Activated T-cell treated with anti-CD3 and anti-CD28 coated beads, Interleukin-2, amount 50 U/mL, for 4 hours (primary cell): ENCODE results near the gene PYDC1. TPM values are rescaled to one million over a fixed set of nuclear protein-coding genes. Genes with fewer than 3 reads are reported as not detected.

Source experiments
- ATAC-seq, 2 donors: fragments of 200-7000 bp; cut with Tn5 transposase; one replicate each; pipeline ENCODE4 v1.10.0; 2021
- DNase-seq: peaks from one replicate; pipeline ENCODE4 v3.0.0-alpha.2; 2020
- H3K27me3 Mint-ChIP-seq: one replicate; pipeline ENCODE4 v1.8.0; 2021; ENCODE audit warnings: low read depth, mixed read lengths
- H3K36me3 Mint-ChIP-seq: one replicate; pipeline ENCODE4 v1.8.0; 2022; ENCODE audit warnings: mixed read lengths; ENCODE audit not compliant: insufficient read depth
- H3K4me1 Mint-ChIP-seq: one replicate; pipeline ENCODE4 v1.8.0; 2021; ENCODE audit warnings: low read depth, mixed read lengths
- H3K4me3 Mint-ChIP-seq: one replicate; pipeline ENCODE4 v1.8.0; 2021; ENCODE audit warnings: mild to moderate bottlenecking, moderate library complexity, mixed read lengths
- H3K9me3 Mint-ChIP-seq: one replicate; pipeline ENCODE4 v1.8.0; 2021; ENCODE audit warnings: mixed read lengths
- total RNA-seq, 3 donors: library from RNA; stranded (reverse); gene quantifications; one replicate each; pipeline ENCODE4 v1.2.1, GENCODE V29; 2021

Gene PYDC1
- total RNA-seq, 3 donors from 2014 or later: not detected

GRCh38 chr16:31242206-31242605 lies 25.3 kb upstream of the PYDC1 start:
- no peaks in the 10 kb centered on the region for H3K36me3 Mint-ChIP-seq
- no peak overlapping the region for H3K4me3 Mint-ChIP-seq
- ATAC-seq (no peak), DNase-seq (no peak)
- no peaks in the 10 kb centered on the region for H3K4me1 Mint-ChIP-seq
- no peaks in the 10 kb centered on the region for H3K27me3 Mint-ChIP-seq
- no peaks in the 10 kb centered on the region for H3K9me3 Mint-ChIP-seq

DNA sequence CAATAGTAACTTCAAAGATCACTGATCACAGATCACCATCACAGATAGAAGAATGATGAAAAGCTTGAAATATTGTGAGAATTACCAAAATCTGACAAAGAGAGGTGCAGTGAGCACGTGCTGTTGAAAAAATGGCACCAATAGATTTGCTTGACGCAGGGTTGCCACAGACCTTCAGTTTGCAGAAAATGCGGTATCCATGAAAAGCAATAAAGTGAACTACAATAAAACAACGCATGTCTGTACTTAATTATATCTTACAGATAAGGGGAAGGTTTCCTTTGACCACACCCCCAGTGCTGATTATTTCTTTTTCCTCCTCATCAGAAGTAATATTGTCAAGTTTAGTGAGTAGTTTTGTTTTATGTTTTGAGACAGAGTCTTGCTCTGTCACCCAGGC lies 21.1 kb upstream of the PYDC1 start:
- Mint-ChIP-seq H3K4me3 (no peak overlapping the region), H3K27me3 (no peaks in the 10 kb centered on the region), H3K9me3 (no peaks in the 10 kb centered on the region), H3K4me1 (no peaks in the 10 kb centered on the region), H3K36me3 (no peaks in the 10 kb centered on the region)
- ATAC-seq (no peak), DNase-seq (no peak)

DNA sequence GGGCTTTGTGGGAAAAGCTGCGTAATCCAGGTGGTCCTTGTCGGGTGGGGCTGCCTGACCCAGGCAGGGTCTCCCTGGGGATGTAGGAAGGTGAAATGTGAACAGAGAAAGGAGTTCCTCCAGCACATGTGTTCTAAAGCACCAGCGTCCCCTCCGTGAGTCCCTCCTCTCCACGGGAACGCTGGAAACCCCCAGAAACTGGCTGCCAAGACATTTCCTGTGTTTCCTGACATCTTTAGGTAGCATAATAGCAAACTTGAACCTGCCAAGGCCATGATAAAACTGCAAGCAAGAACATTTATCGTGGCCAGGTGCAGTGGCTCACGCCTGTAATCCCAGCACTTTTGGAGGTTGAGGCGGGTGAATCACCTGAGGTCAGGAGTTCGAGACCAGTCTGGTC lies 12.6 kb upstream of the PYDC1 start:
- no peak for ATAC-seq
- no peak for DNase-seq
- H3K9me3 Mint-ChIP-seq: no peaks in the 10 kb centered on the region
- no peaks in the 10 kb centered on the region for H3K36me3 Mint-ChIP-seq
- no peak overlapping the region for H3K4me3 Mint-ChIP-seq
- no peaks in the 10 kb centered on the region for H3K4me1 Mint-ChIP-seq
- H3K27me3 Mint-ChIP-seq: no peaks in the 10 kb centered on the region

- H3K4me1 Mint-ChIP-seq: no peaks in the 10 kb centered on the region
- DNase-seq: no peak
- no peak overlapping the region for H3K4me3 Mint-ChIP-seq
- no peaks in the 10 kb centered on the region for H3K27me3 Mint-ChIP-seq
- no peaks in the 10 kb centered on the region for H3K9me3 Mint-ChIP-seq
- no peak for ATAC-seq
- H3K36me3 Mint-ChIP-seq: no peaks in the 10 kb centered on the region
These were observed 11.3 kb upstream of the PYDC1 start for GRCh38 chr16:31228206-31228605.

DNA sequence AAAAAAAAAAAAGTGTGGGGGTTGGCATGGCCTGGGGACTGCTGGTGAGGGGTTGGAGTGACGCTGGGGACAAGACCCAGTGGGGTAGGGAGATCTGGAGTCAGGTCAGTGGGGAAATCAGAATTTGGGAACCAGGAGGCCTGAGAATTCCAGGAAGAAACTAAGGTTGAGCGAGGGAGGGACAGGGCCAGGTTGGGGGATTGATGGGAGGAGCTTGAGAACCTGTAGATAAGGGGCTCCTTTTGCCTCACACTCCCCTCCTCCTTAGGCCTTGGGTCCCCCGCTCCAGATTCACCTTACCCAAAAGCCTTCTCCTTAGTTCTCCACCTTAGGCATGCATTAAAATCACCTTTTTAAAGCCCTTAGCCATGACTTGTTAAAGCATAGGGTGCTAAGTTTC lies 8.3 kb upstream of the PYDC1 start:
- DNase-seq (no peak), ATAC-seq (no peak)
- Mint-ChIP-seq H3K4me3 (no peak overlapping the region), H3K9me3 (no peaks in the 10 kb centered on the region), H3K4me1 (no peaks in the 10 kb centered on the region), H3K36me3 (no peaks in the 10 kb centered on the region), H3K27me3 (peaks cover 10% of the 10 kb centered on the region)

DNA sequence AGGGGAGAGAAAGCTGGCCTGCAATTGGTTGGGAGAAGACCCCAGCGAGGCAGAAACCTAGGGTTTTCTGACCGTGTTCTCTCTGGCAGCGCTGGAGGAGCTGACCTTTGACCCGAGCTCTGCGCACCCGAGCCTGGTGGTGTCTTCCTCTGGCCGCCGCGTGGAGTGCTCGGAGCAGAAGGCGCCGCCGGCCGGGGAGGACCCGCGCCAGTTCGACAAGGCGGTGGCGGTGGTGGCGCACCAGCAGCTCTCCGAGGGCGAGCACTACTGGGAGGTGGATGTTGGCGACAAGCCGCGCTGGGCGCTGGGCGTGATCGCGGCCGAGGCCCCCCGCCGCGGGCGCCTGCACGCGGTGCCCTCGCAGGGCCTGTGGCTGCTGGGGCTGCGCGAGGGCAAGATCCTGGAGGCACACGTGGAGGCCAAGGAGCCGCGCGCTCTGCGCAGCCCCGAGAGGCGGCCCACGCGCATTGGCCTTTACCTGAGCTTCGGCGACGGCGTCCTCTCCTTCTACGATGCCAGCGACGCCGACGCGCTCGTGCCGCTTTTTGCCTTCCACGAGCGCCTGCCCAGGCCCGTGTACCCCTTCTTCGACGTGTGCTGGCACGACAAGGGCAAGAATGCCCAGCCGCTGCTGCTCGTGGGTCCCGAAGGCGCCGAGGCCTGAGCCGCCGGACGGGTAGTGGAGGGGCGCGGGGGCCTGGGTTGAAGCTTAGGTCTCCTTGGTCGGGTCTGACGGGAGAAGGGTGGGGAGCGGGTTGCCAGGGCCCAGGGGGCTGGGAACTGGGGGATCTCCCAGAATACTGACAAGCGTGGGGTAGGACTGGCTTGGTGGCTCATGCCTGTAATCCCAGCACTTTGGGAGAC lies 7.4 kb upstream of the PYDC1 start:
- DNase-seq: no peak
- Mint-ChIP-seq H3K9me3 (no peaks in the 10 kb centered on the region), H3K4me3 (no peak overlapping the region), H3K27me3 (peaks cover 10% of the 10 kb centered on the region), H3K4me1 (no peaks in the 10 kb centered on the region), H3K36me3 (no peaks in the 10 kb centered on the region)
- no peak for ATAC-seq

DNA sequence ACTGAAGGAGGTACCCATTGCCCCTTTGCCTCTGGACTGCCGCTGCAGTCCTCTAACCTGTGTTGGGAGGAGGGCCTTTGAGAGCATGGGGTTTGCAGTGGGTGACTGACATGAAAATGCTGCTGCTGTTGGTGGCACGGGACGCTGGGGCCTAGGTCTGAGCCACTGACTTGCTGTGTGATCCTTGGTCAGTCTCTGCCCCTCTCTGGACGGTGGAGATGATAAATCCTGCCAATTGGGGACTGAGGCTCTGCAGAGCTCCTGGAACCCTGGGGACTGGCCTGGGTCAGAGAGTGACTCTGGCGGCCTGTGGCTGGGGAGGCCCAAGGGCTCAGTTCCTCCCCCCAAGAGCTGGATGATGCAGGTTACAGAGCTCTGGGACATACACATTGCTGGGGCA lies 6.1 kb upstream of the PYDC1 start:
- Mint-ChIP-seq H3K4me3 (no peak overlapping the region), H3K36me3 (no peaks in the 10 kb centered on the region), H3K27me3 (peaks cover 19% of the 10 kb centered on the region), H3K9me3 (no peaks in the 10 kb centered on the region), H3K4me1 (no peaks in the 10 kb centered on the region)
- ATAC-seq (no peak), DNase-seq (no peak)

DNA sequence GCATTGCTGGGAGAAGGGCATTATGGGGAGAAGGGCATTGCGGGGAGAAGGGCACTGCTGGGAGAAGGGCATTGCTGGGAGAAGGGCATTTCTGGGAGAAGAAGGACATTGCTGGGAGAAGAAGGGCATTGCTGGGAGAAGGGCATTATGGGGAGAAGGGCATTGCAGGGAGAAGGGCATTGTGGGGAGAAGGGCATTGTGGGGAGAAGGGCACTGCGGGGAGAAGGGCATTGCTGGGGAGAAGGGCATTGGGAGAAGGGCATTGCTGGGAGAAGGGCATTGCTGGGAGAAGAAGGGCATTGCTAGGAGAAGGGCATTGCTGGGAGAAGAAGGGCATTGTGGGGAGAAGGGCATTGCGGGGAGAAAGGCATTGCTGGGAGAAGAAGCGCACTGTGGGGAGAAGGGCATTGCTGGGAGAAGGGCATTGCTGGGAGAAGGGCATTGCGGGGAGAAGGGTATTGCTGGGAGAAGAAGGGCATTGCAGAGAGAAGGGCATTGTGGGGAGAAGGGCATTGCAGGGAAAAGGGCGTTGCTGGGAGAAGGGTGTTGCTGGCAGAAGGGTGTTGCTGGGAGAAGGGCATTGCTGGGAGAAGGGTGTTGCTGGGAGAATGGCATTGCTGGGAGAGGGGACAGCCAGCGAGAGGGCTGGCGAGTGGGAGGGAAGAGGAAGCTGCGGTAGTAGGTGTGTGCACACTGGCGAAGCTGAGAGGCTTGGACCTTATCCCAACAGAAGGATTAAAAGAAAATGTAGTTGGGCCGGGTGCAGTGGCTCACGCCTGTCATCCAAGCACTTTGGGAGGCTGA lies 4.6 kb upstream of the PYDC1 start:
- ATAC-seq (no peak), DNase-seq (no peak)
- Mint-ChIP-seq H3K36me3 (no peaks in the 10 kb centered on the region), H3K9me3 (no peaks in the 10 kb centered on the region), H3K4me1 (peaks cover 5% of the 10 kb centered on the region), H3K27me3 (peaks cover 33% of the 10 kb centered on the region), H3K4me3 (no peak overlapping the region)

GRCh38 chr16:31219154-31219741 lies 2.3 kb upstream of the PYDC1 start:
- Mint-ChIP-seq H3K4me1 (peaks cover 18% of the 10 kb centered on the region), H3K36me3 (no peaks in the 10 kb centered on the region), H3K4me3 (no peak overlapping the region), H3K9me3 (no peaks in the 10 kb centered on the region), H3K27me3 (peaks cover 47% of the 10 kb centered on the region)
- ATAC-seq (no peak), DNase-seq (no peak)

- ATAC-seq (no peak), DNase-seq (no peak)
- peak overlapping the region; percentile 66 for H3K4me3 Mint-ChIP-seq
- H3K27me3 Mint-ChIP-seq: peaks cover 55% of the 10 kb centered on the region
- H3K36me3 Mint-ChIP-seq: no peaks in the 10 kb centered on the region
- no peaks in the 10 kb centered on the region for H3K9me3 Mint-ChIP-seq
- peaks cover 18% of the 10 kb centered on the region for H3K4me1 Mint-ChIP-seq
These were observed 198 bp upstream of the PYDC1 start for GRCh38 chr16:31217136-31217530.

GRCh38 chr16:31215287-31216162 lies 1.4 kb downstream of the PYDC1 start:
- Mint-ChIP-seq H3K27me3 (peaks cover 45% of the 10 kb centered on the region), H3K4me1 (peaks cover 21% of the 10 kb centered on the region), H3K9me3 (no peaks in the 10 kb centered on the region), H3K36me3 (no peaks in the 10 kb centered on the region), H3K4me3 (peak overlapping the region; percentile 69)
- no peak for DNase-seq
- peak; percentile 57 to 61 for ATAC-seq

GRCh38 chr16:31214708-31215286 lies 2.1 kb downstream of the PYDC1 start:
- peaks cover 21% of the 10 kb centered on the region for H3K4me1 Mint-ChIP-seq
- H3K4me3 Mint-ChIP-seq: peak overlapping the region; percentile 45
- ATAC-seq (peak; percentile 33 to 36), DNase-seq (no peak)
- H3K9me3 Mint-ChIP-seq: no peaks in the 10 kb centered on the region
- H3K27me3 Mint-ChIP-seq: peaks cover 45% of the 10 kb centered on the region
- H3K36me3 Mint-ChIP-seq: no peaks in the 10 kb centered on the region

GRCh38 chr16:31213877-31214707 lies 2.8 kb downstream of the PYDC1 start, which contains the start of gene TRIM72:
Gene TRIM72 (plus strand): TSS chr16:31214119. CDS start chr16:31214739, 620 bp downstream.
- Mint-ChIP-seq H3K36me3 (no peaks in the 10 kb centered on the region), H3K4me1 (peaks cover 21% of the 10 kb centered on the region), H3K27me3 (peaks cover 44% of the 10 kb centered on the region), H3K9me3 (no peaks in the 10 kb centered on the region), H3K4me3 (peak within 1 kb of the TSS; percentile 16)
- DNase-seq: no peak
- ATAC-seq: no peak
